GM12891 (cell line): ENCODE results near the gene ARSG.

Source experiments
- DNase-seq: peaks from one replicate; pipeline ENCODE4 v3.0.0; 2011; ENCODE audit warnings: low spot score; ENCODE audit not compliant: insufficient read length
- FAIRE-seq: peaks from 2 replicates; lab custom pipeline; 2011; peaks lifted over from hg19 to GRCh38; lab: Jason Lieb, UNC
- PAX5 ChIP-seq: IDR thresholded peaks from 2 replicates; pipeline ENCODE4 v1.6.1; 2011; ENCODE audit warnings: low read length, moderate library complexity, mild to moderate bottlenecking; ENCODE audit not compliant: insufficient read depth, severe bottlenecking
- POLR2A ChIP-seq: IDR thresholded peaks from 2 replicates; pipeline ENCODE4 v1.6.1; 2011; ENCODE audit warnings: low read depth, low read length, control low read depth
- POLR2AphosphoS5 ChIP-seq: IDR thresholded peaks from 2 replicates; pipeline ENCODE4 v1.6.1; 2011; ENCODE audit warnings: low read depth, low read length, control low read depth
- POU2F2 ChIP-seq: IDR thresholded peaks from 2 replicates; pipeline ENCODE4 v1.6.1; 2011; ENCODE audit warnings: low read depth, mild to moderate bottlenecking, control low read depth, low read length, moderate library complexity
- SPI1 ChIP-seq: IDR thresholded peaks from 2 replicates; pipeline ENCODE4 v1.6.1; 2011; ENCODE audit warnings: low read depth, low read length, control low read depth
- TAF1 ChIP-seq: IDR thresholded peaks from 2 replicates; pipeline ENCODE4 v1.6.1; 2011; ENCODE audit warnings: low read depth, low read length, control low read depth

The ARSG gene

GRCh38 chr17:68288375-68288774 lies 2.9 kb upstream of the ARSG start:
- DNase-seq, result peak; percentile 32
- TF ChIP-seq TAF1 (no peak), SPI1 (peak; percentile 98), POLR2AphosphoS5 (no peak), PAX5 (peak; percentile 25), POLR2A (0 out of 2 replicates have a peak, but pooled peaks have one; percentile 33), POU2F2 (peak; percentile 77; the same call in 1 of the 2 replicates)
- FAIRE-seq, result peak; percentile 90

GRCh38 chr17:68288804-68289203 lies 2.5 kb upstream of the ARSG start:
- FAIRE-seq (peak; percentile 20), DNase-seq (no peak)
- TF ChIP-seq POLR2A, result no peak
- TF ChIP-seq POLR2AphosphoS5, result no peak
- TF ChIP-seq SPI1, result no peak
- no peak for TF ChIP-seq TAF1
- TF ChIP-seq PAX5, result no peak
- TF ChIP-seq POU2F2, result no peak

GRCh38 chr17:68289473-68289872 lies 1.8 kb upstream of the ARSG start:
- TF ChIP-seq SPI1 (no peak), POU2F2 (no peak), PAX5 (no peak), TAF1 (no peak), POLR2A (no peak)
- FAIRE-seq (no peak), DNase-seq (no peak)

GRCh38 chr17:68289936-68290267 lies 1.4 kb upstream of the ARSG start:
- no peak for FAIRE-seq
- TF ChIP-seq SPI1, result no peak
- no peak for TF ChIP-seq POLR2AphosphoS5
- no peak for TF ChIP-seq POLR2A
- TF ChIP-seq POU2F2, result no peak
- no peak for TF ChIP-seq PAX5
- no peak for TF ChIP-seq TAF1

GRCh38 chr17:68290268-68290954 lies 884 bp upstream of the ARSG start:
- FAIRE-seq (peak; percentile 9), DNase-seq (no peak)
- TF ChIP-seq POU2F2 (no peak), PAX5 (no peak), POLR2AphosphoS5 (no peak), TAF1 (no peak), SPI1 (no peak), POLR2A (no peak)

More at GRCh38 chr17:68289936-68290267, 1.4 kb upstream of the ARSG start:
- no peak for DNase-seq

- peak; percentile 96 for FAIRE-seq
Measured at GRCh38 chr17:68291836-68292688, 767 bp downstream of the ARSG start.

GRCh38 chr17:68292689-68293040 lies 1.4 kb downstream of the ARSG start:
- TF ChIP-seq SPI1 (no peak), POU2F2 (no peak), PAX5 (no peak), POLR2AphosphoS5 (no peak), POLR2A (no peak), TAF1 (no peak)
- DNase-seq (no peak), FAIRE-seq (no peak)

More at GRCh38 chr17:68291836-68292688, 767 bp downstream of the ARSG start:
- peak; percentile 82 for DNase-seq
- TF ChIP-seq SPI1 (peak; percentile 77), PAX5 (no peak), POU2F2 (peak; percentile 83; the same call in 1 of the 2 replicates), POLR2AphosphoS5 (peak; percentile 65), TAF1 (peak; percentile 84), POLR2A (no peak; the same call in 1 of the 2 replicates)

- TF ChIP-seq TAF1, result no peak
- TF ChIP-seq POU2F2, result no peak
- TF ChIP-seq POLR2AphosphoS5, result no peak
- TF ChIP-seq POLR2A, result no peak
- TF ChIP-seq SPI1, result no peak
- TF ChIP-seq PAX5, result no peak
- FAIRE-seq (no peak), DNase-seq (no peak)
Measured at GRCh38 chr17:68293490-68294195, 2.3 kb downstream of the ARSG start.

- TF ChIP-seq TAF1, result no peak
- TF ChIP-seq PAX5, result no peak
- TF ChIP-seq POU2F2, result no peak
- TF ChIP-seq POLR2AphosphoS5, result no peak
- TF ChIP-seq POLR2A, result no peak
- no peak for TF ChIP-seq SPI1
- DNase-seq, result no peak
- FAIRE-seq, result no peak
Measured at GRCh38 chr17:68294196-68294555, 2.9 kb downstream of the ARSG start.
